Activated T-helper 2 cell treated with anti-CD3 and anti-CD28 coated beads, Interferon-gamma antibody, Interleukin-2, Interleukin-4, amounts not matched to agents 10 μg/mL and 5 μg/mL and 100 μg/mL, durations not matched to agents 14 hours and 24 hours and 36 hours (primary cell): ENCODE measurements around the gene COMT. TPM values are rescaled to one million over a fixed set of nuclear protein-coding genes. Genes with fewer than 3 reads are reported as not detected.

Experiments used
- DNase-seq: peaks from one replicate; pipeline ENCODE4 v3.0.0; 2021; ENCODE audit warnings: low spot score
- H3K27ac Mint-ChIP-seq: one replicate; pipeline ENCODE4 v1.8.0; 2021; ENCODE audit warnings: mixed read lengths
- H3K27me3 Mint-ChIP-seq: one replicate; pipeline ENCODE4 v1.8.0; 2021; ENCODE audit warnings: low read depth, mixed read lengths
- H3K36me3 Mint-ChIP-seq: one replicate; pipeline ENCODE4 v1.8.0; 2021; ENCODE audit warnings: low read depth, mixed read lengths
- H3K4me1 Mint-ChIP-seq: one replicate; pipeline ENCODE4 v1.8.0; 2021; ENCODE audit warnings: low read depth, mixed read lengths
- H3K4me3 Mint-ChIP-seq: one replicate; pipeline ENCODE4 v1.8.0; 2021; ENCODE audit warnings: low read depth, mild to moderate bottlenecking, moderate library complexity, mixed read lengths
- H3K9me3 Mint-ChIP-seq: one replicate; pipeline ENCODE4 v1.8.0; 2021; ENCODE audit warnings: mixed read lengths
- intact Hi-C: fragments of 100-400 bp; cut with micrococcal nuclease; formaldehyde crosslinking; loops from one replicate; pipeline ENCODE4 v1.15.1; 2023
- total RNA-seq: library from RNA; stranded (reverse); gene quantifications from 2 replicates; pipeline ENCODE4 v1.2.3, GENCODE V29; 2022

Gene COMT
- total RNA-seq, 1 donor from 2014 or later = 93.4 TPM

- no peaks in the 10 kb centered on the region for H3K27me3 Mint-ChIP-seq
- no peak overlapping the region for H3K27ac Mint-ChIP-seq
- no peak overlapping the region for H3K4me3 Mint-ChIP-seq
- no peaks in the 10 kb centered on the region for H3K4me1 Mint-ChIP-seq
- H3K9me3 Mint-ChIP-seq = no peaks in the 10 kb centered on the region
- H3K36me3 Mint-ChIP-seq = no peaks in the 10 kb centered on the region
- no peak for DNase-seq
- intact Hi-C loops = no loop called here
These were observed 50.3 kb downstream of the COMT start for GRCh38 chr22:19991645-19992451.

GRCh38 chr22:19992481-19992911 lies 50.9 kb downstream of the COMT start:
- Mint-ChIP-seq H3K36me3 (no peaks in the 10 kb centered on the region), H3K27me3 (no peaks in the 10 kb centered on the region), H3K4me1 (no peaks in the 10 kb centered on the region), H3K4me3 (no peak overlapping the region), H3K27ac (no peak overlapping the region), H3K9me3 (no peaks in the 10 kb centered on the region)
- intact Hi-C loops = no loop called here
- DNase-seq = no peak

GRCh38 chr22:19992921-19993355 lies 51.4 kb downstream of the COMT start:
- Mint-ChIP-seq H3K27me3 (no peaks in the 10 kb centered on the region), H3K9me3 (no peaks in the 10 kb centered on the region), H3K4me1 (no peaks in the 10 kb centered on the region), H3K36me3 (no peaks in the 10 kb centered on the region), H3K4me3 (no peak overlapping the region), H3K27ac (no peak overlapping the region)
- DNase-seq = no peak
- intact Hi-C loops = no loop called here

- no peak for DNase-seq
- H3K27me3 Mint-ChIP-seq = no peaks in the 10 kb centered on the region
- intact Hi-C loops = no loop called here
- H3K4me3 Mint-ChIP-seq = no peak overlapping the region
- H3K36me3 Mint-ChIP-seq = no peaks in the 10 kb centered on the region
- H3K4me1 Mint-ChIP-seq = no peaks in the 10 kb centered on the region
- no peak overlapping the region for H3K27ac Mint-ChIP-seq
- H3K9me3 Mint-ChIP-seq = no peaks in the 10 kb centered on the region
These were observed 52.4 kb downstream of the COMT start for GRCh38 chr22:19993926-19994325.

GRCh38 chr22:19994851-19995610 lies 53.5 kb downstream of the COMT start:
- H3K4me3 Mint-ChIP-seq = no peak overlapping the region
- no peak overlapping the region for H3K27ac Mint-ChIP-seq
- H3K36me3 Mint-ChIP-seq = no peaks in the 10 kb centered on the region
- intact Hi-C loops = no loop called here
- no peaks in the 10 kb centered on the region for H3K9me3 Mint-ChIP-seq
- H3K4me1 Mint-ChIP-seq = no peaks in the 10 kb centered on the region
- DNase-seq = no peak
- H3K27me3 Mint-ChIP-seq = no peaks in the 10 kb centered on the region

GRCh38 chr22:19995611-19996339 lies 54.2 kb downstream of the COMT start:
- intact Hi-C loops = no loop called here
- Mint-ChIP-seq H3K36me3 (no peaks in the 10 kb centered on the region), H3K4me3 (no peak overlapping the region), H3K9me3 (no peaks in the 10 kb centered on the region), H3K27ac (no peak overlapping the region), H3K27me3 (no peaks in the 10 kb centered on the region), H3K4me1 (no peaks in the 10 kb centered on the region)
- DNase-seq = no peak

GRCh38 chr22:19996694-19997384 lies 55.3 kb downstream of the COMT start:
- H3K27ac Mint-ChIP-seq = no peak overlapping the region
- intact Hi-C loops = no loop called here
- no peaks in the 10 kb centered on the region for H3K36me3 Mint-ChIP-seq
- H3K4me3 Mint-ChIP-seq = no peak overlapping the region
- H3K27me3 Mint-ChIP-seq = no peaks in the 10 kb centered on the region
- no peaks in the 10 kb centered on the region for H3K9me3 Mint-ChIP-seq
- no peaks in the 10 kb centered on the region for H3K4me1 Mint-ChIP-seq
- DNase-seq = no peak

GRCh38 chr22:19997561-19998231 lies 56.1 kb downstream of the COMT start:
- H3K4me3 Mint-ChIP-seq = no peak overlapping the region
- no peaks in the 10 kb centered on the region for H3K27me3 Mint-ChIP-seq
- no peaks in the 10 kb centered on the region for H3K36me3 Mint-ChIP-seq
- no peaks in the 10 kb centered on the region for H3K9me3 Mint-ChIP-seq
- H3K4me1 Mint-ChIP-seq = no peaks in the 10 kb centered on the region
- H3K27ac Mint-ChIP-seq = no peak overlapping the region
- no peak for DNase-seq
- intact Hi-C loops = no loop called here

- Mint-ChIP-seq H3K27me3 (peaks cover 1% of the 10 kb centered on the region), H3K27ac (no peak overlapping the region), H3K9me3 (peaks cover 7% of the 10 kb centered on the region), H3K36me3 (no peaks in the 10 kb centered on the region), H3K4me3 (no peak overlapping the region), H3K4me1 (no peaks in the 10 kb centered on the region)
- intact Hi-C loops = no loop called here
- DNase-seq = no peak
These were observed 56.8 kb downstream of the COMT start for GRCh38 chr22:19998232-19998951.

- DNase-seq = no peak
- Mint-ChIP-seq H3K27me3 (peaks cover 5% of the 10 kb centered on the region), H3K4me1 (no peaks in the 10 kb centered on the region), H3K9me3 (peaks cover 15% of the 10 kb centered on the region), H3K4me3 (no peak overlapping the region), H3K27ac (no peak overlapping the region), H3K36me3 (no peaks in the 10 kb centered on the region)
- intact Hi-C loops = no loop called here
These were observed 57.6 kb downstream of the COMT start for GRCh38 chr22:19998991-19999820.
